Measurements from ENCODE around the gene PTMS.

Gene PTMS

DNA sequence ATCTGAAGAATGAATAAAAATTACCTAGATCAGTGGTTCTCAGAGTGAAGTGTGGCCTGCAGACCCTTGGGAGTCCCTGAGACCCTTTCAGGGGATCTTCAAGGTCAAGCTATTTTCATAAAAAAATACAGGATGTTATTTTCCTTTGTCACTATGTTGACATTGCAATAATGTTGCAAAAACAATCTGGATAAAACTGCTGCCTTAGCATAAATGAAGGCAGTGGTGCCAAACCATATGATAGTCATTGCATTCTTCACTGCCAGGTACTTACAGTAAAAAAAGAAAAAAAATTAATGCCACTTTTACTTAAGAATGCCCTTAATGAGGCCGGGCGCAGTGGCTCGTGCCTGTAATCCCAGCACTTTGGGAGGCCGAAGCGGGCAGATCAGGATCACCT is 21.1 kb downstream of the PTMS start:
- no peak for DNase-seq
- TF ChIP-seq, protein P1, sequence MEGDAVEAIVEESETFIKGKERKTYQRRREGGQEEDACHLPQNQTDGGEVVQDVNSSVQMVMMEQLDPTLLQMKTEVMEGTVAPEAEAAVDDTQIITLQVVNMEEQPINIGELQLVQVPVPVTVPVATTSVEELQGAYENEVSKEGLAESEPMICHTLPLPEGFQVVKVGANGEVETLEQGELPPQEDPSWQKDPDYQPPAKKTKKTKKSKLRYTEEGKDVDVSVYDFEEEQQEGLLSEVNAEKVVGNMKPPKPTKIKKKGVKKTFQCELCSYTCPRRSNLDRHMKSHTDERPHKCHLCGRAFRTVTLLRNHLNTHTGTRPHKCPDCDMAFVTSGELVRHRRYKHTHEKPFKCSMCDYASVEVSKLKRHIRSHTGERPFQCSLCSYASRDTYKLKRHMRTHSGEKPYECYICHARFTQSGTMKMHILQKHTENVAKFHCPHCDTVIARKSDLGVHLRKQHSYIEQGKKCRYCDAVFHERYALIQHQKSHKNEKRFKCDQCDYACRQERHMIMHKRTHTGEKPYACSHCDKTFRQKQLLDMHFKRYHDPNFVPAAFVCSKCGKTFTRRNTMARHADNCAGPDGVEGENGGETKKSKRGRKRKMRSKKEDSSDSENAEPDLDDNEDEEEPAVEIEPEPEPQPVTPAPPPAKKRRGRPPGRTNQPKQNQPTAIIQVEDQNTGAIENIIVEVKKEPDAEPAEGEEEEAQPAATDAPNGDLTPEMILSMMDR (IDR thresholded peaks at IDR 0.05; ENCODE audit: low read depth, low read length), result no peak
- H3K27me3 ChIP-seq, result no peaks in the 10 kb centered on the region
- H3K36me3 ChIP-seq, result no peaks in the 10 kb centered on the region
- H3K4me1 ChIP-seq, result no peaks in the 10 kb centered on the region; the same call in 1 of the 2 replicates
- H3K4me3 ChIP-seq (ENCODE audit: low read depth, low read length), result no peak overlapping the region
- H3K9me3 ChIP-seq, result no peaks in the 10 kb centered on the region

DNA sequence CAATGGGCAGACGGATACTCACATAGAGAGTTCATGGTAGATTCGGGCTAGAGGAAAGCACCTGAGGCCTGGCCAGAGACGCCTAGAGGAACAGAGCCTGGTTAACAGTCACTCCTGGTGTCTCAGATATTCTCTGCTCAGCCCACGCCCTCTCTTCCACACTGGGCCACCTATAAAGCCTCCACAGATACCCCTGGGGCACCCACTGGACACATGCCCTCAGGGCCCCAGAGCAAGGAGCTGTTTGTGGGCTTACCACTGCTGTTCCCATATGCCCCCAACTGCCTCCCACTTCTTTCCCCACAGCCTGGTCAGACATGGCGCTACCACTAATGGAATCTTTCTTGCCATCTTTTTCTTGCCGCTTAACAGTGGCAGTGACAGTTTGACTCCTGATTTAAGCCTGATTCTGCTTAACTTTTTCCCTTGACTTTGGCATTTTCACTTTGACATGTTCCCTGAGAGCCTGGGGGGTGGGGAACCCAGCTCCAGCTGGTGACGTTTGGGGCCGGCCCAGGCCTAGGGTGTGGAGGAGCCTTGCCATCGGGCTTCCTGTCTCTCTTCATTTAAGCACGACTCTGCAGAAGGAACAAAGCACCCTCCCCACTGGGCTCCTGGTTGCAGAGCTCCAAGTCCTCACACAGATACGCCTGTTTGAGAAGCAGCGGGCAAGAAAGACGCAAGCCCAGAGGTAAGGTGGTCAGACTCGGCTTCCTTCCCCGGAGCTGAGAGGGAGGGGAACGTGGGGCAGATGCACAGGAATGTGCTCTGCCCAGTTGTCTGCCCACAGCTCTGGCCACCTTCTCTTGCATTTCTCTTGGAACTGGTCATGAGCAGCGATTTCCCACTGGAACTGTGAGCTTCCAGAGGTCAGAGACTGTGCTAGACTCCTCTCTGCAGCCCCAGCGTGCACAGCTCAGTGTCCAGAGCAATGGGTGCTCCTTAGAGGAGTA is 23.1 kb downstream of the PTMS start, which contains the start of gene CD4:
Gene CD4, plus strand, starts transcription at position 557 of the 953 bp plus-strand sequence. CDS start 10,611 bp downstream, outside the sequence.
- no peak for DNase-seq
- no peaks in the 10 kb centered on the region for H3K36me3 ChIP-seq
- no peaks in the 10 kb centered on the region for H3K27me3 ChIP-seq
- no peaks in the 10 kb centered on the region; the same call in 1 of the 2 replicates for H3K4me1 ChIP-seq
- TF ChIP-seq, protein P1 (IDR thresholded peaks at IDR 0.05; ENCODE audit: low read depth, low read length), result no peak
- no peak within 1 kb of the TSS for H3K4me3 ChIP-seq (ENCODE audit: low read depth, low read length)
- no peaks in the 10 kb centered on the region for H3K9me3 ChIP-seq

DNA sequence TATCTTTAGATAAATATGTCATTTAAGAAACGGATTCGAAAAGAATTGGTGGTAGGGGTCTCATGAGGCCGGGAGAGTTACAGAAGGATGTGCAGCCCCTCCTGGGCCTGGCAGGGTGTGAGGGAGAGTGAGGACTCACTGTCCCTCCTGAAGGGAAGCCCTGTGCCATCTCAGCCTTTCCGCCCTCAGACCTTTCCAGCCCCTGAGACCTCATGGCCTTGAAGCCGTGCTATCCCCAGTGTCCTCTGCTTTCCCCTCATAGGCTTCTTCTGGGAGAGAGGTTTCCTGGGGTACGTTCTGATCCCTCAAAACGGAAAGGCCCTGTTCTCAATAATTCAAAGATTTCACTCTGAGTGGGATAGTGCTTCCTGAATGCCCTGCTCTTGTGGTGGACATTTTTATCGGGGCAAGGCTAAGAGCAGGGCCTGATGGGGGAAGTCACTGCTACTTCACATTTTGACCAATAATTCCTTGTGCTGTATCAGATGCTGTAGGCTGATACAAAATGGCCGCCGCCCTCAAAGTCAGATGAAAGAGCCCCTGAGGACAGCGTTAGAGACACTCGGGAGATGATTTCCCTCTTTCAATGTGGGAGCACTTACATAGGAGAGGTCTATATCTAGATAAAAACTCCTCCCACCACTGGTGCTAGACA is 24.5 kb downstream of the PTMS start:
- no peak overlapping the region for H3K4me3 ChIP-seq (ENCODE audit: low read depth, low read length)
- no peaks in the 10 kb centered on the region; the same call in 1 of the 2 replicates for H3K4me1 ChIP-seq
- TF ChIP-seq, protein P1 (IDR thresholded peaks at IDR 0.05; ENCODE audit: low read depth, low read length), result no peak
- no peak for DNase-seq
- no peaks in the 10 kb centered on the region for H3K9me3 ChIP-seq
- H3K27me3 ChIP-seq, result no peaks in the 10 kb centered on the region
- H3K36me3 ChIP-seq, result no peaks in the 10 kb centered on the region

DNA sequence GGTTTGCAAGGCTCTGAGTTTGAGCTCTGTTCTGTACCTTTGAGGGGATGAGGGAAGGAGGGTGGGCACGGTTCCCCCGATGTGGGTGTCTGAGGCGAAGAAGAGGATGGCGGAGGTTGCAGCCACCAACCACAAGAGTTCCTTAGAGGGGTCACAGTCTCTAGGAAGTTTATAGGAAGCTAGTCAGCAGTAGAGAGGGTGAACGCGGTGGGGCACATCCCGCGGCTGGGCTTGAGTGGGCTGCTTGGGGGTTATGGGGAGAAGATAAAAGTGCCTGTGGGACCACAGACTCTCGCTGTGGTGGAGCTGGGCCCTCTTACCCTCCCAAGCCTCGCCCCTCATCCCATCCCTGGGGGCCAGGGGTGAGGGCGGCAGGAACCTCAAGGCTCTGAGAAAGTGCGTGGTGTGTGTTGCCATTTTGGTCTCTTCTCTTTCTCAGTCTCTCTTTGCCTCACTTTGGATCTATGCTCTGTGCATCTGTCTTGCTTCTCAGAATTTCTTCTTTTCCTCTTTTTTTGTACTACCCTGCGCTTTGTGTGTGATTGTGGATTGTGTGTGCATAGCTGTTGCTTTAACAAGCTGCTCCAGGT is 25.9 kb downstream of the PTMS start:
- Histone ChIP-seq H3K4me1 (no peaks in the 10 kb centered on the region; the same call in 1 of the 2 replicates), H3K27me3 (no peaks in the 10 kb centered on the region), H3K9me3 (no peaks in the 10 kb centered on the region), H3K36me3 (no peaks in the 10 kb centered on the region), H3K4me3 (ENCODE audit: low read depth, low read length) (no peak overlapping the region)
- no peak for DNase-seq
- TF ChIP-seq, protein P1 (IDR thresholded peaks at IDR 0.05; ENCODE audit: low read depth, low read length), result no peak

DNA sequence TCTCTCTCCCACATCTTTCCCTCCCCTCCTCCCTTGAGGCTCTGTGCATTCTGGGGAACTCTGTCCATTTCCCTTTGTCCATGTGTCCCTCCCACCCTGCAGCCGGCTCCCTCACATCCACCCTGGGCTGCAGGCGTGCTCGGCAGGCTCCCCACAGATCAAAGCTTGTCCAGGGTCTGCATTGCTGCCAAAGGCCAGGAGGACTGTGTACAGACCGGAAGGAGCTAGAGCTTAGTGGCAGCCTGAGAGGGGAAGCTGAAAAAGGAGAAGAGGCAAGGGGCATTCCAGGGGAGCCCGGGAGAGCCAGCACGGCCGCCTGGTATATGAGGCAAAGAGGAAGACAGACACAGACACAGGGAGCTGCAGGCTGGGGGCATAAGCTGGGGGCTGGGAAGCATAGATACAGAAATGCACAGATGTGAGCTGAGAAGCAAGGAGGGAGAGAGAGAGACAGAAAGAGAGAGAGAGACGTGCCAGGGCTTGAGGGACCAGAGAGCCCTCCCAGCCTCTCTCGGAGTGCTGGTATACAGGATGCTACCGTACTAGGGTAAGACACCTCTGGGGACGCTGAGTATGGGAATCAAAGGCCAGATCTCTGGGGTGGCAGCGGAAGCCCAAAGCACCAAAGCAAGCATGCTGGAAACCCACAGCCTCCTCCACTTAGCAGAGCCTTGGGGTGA is 26.5 kb downstream of the PTMS start:
- Histone ChIP-seq H3K4me1 (no peaks in the 10 kb centered on the region), H3K9me3 (no peaks in the 10 kb centered on the region), H3K27me3 (no peaks in the 10 kb centered on the region), H3K36me3 (no peaks in the 10 kb centered on the region), H3K4me3 (ENCODE audit: low read depth, low read length) (no peak overlapping the region)
- no peak for DNase-seq
- TF ChIP-seq, protein P1 (IDR thresholded peaks at IDR 0.05; ENCODE audit: low read depth, low read length), result no peak
